Stomach (tissue), 9 donors: ENCODE measurements around the gene WWOX. TPM values are rescaled to one million over a fixed set of nuclear protein-coding genes. Genes with fewer than 3 reads are reported as not detected.

Source experiments
- DNase-seq, 2 donors: peaks; one replicate each; pipeline versions ENCODE4 v3.0.0 to v3.0.0-alpha.2; 2013 to 2019
- H3K27ac ChIP-seq, 5 donors: fragments of 200-600 bp in 4 of 5; sonication (generic) in 4 of 5; one replicate each; pipeline ENCODE4 v1.5.1; 2013 to 2019; ENCODE audit warnings: mild to moderate bottlenecking in 1 of 5, moderate library complexity in 1 of 5
- H3K27me3 ChIP-seq, 3 donors: fragments of 200-600 bp; sonication (generic); one replicate each; pipeline ENCODE4 v1.5.1; 2017 to 2019; ENCODE audit warnings: mixed run types in 1 of 3
- H3K36me3 ChIP-seq, 4 donors: fragments of 200-600 bp; sonication (generic); 1 replicate in 3 of 4; 2 replicates in 1 of 4; pipeline ENCODE4 v1.5.1; 2016 to 2019
- H3K4me1 ChIP-seq, 4 donors: fragments of 200-600 bp; sonication (generic); one replicate each; pipeline ENCODE4 v1.5.1; 2016 to 2019
- H3K4me3 ChIP-seq, 4 donors: fragments of 200-600 bp; sonication (generic) in 3 of 4; one replicate each; pipeline ENCODE4 v1.5.1; 2016 to 2019; ENCODE audit warnings: mild to moderate bottlenecking in 1 of 4
- H3K9me3 ChIP-seq, 4 donors: fragments of 200-600 bp; sonication (generic); one replicate each; pipeline ENCODE4 v1.5.1; 2016 to 2019
- EP300 ChIP-seq: sonication (generic); formaldehyde crosslinking; IDR thresholded peaks from one replicate; pipeline ENCODE4 v1.6.1; 2017; ENCODE audit warnings: antibody characterized with exemption
- POLR2A ChIP-seq, 4 donors: fragments of 450-650 bp; IDR thresholded peaks; one replicate each; pipeline ENCODE4 v1.6.1; 2016; ENCODE audit warnings: antibody characterized with exemption in 4 of 4, control low read depth in 2 of 4, mild to moderate bottlenecking in 1 of 4, moderate library complexity in 1 of 4
- POLR2AphosphoS5 ChIP-seq, 3 donors: sonication (generic); formaldehyde crosslinking; IDR thresholded peaks; one replicate each; pipeline ENCODE4 v1.6.1; 2016; ENCODE audit warnings: antibody characterized with exemption in 3 of 3
- WGBS, 5 donors: extraction: QIAGEN DNeasy Blood & Tissue Kit in 3 of 5; methylation state at CpG; one replicate each; pipeline versions ENCODE4 v1.1.5 to v1.1.7; 2013 to 2018; 5-methylcytosine and 5-hydroxymethylcytosine counted together
- intact Hi-C: fragments of 100-400 bp; cut with DNase I; formaldehyde crosslinking; loops from one replicate; pipeline ENCODE4 v1.15.1; 2023; ENCODE audit warnings: low total_unique reads
- polyA plus RNA-seq, 3 donors: library from polyadenylated mRNA; stranded (reverse); fragments of 200-250 nt; gene quantifications; one replicate each; pipeline ENCODE4 v1.2.3, GENCODE V29; 2013
- total RNA-seq, 5 donors: library from RNA; depleted of rRNA; stranded (reverse); fragments of >200 nt; gene quantifications; one replicate each; pipeline versions ENCODE4 v1.1.0 to v1.2.3, GENCODE V29; 2014 to 2016
- TF ChIP-seq, protein P1 (sequence below), 7 experiments: fragments of 450-650 bp in 4 of 7; fragments of 200-600 bp in 3 of 7; sonication (generic) in 3 of 7; IDR thresholded peaks; one replicate each; pipeline ENCODE4 v1.5.1; 2016 to 2019; ENCODE audit warnings: antibody characterized with exemption in 7 of 7, control low read depth in 2 of 7, mild to moderate bottlenecking in 1 of 7
- donor health status: healthy with polysubstance abuse.
- donor health status: Bipolar disorder and iron deficiency.
- donor health status: healthy.

WWOX gene
- total and polyA plus RNA-seq, 8 donors = 7.7 to 129 (median 48.7) TPM

DNA sequence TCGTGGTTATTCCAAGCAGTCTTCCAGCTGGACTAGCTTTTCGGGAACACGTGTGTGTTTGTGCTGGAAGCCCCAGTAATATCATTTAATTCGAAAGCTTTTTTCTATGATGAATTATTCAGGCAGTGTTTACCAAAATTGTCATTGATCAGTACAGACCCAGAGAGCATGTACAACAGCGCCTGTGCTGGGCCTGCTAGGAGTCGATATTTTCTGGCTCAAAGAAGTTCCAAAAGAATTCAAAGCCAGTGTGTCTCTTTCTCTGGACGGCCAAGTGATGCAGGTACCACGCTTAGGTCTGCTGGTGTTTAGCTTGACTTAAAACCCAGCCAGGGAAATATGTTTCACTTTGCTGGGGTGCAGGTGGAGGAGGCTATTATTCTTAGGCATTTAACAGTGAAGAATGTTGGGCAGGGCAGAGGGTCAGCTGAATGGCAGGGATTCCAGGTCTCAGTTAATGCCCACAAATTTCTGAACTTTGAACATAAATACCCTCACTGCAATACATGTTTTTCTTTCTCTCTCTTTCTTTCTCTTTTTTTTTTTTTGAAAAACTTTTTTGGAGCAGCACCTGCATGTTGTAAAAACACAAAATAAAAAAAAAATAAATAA, 401.3 kb downstream of the WWOX start:
- no peak for DNase-seq

DNA sequence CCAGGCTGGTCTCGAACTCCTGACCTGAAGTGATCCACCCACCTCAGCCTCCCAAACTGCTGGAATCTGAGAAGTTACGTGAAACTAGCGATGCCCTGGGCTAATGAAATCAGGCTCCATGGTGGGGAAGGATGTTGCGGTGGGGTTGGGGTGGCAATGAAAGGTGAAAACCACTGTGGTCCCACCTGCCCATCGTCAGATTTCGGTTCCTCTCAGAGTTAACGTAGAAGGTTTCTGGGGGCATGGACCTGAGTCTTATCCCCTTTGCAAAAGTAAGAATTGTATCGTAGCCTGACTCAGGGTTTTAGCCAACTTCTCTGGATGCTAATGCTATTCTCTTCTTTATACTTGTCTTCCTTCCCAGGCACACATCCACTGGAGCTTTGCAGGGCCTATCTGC, 402.3 kb downstream of the WWOX start:
- WGBS, 5 donors = 91 to 97% (median 95%) methylated on average over 8 of the region's 8 CpGs
- Histone ChIP-seq H3K9me3 (no peaks in the 10 kb centered on the region), H3K27ac (no peak overlapping the region), H3K4me3 (no peak overlapping the region), H3K27me3 (no peaks in the 10 kb centered on the region), H3K4me1 (peaks cover 0 to 32% (median 17%) of the 10 kb centered on the region in 4 donors), H3K36me3 (no peaks in the 10 kb centered on the region)
- no peak for TF ChIP-seq POLR2A (IDR thresholded peaks at IDR 0.05)
- no peak for TF ChIP-seq POLR2AphosphoS5 (IDR thresholded peaks at IDR 0.05)
- no peak for TF ChIP-seq EP300
- TF ChIP-seq, protein P1, sequence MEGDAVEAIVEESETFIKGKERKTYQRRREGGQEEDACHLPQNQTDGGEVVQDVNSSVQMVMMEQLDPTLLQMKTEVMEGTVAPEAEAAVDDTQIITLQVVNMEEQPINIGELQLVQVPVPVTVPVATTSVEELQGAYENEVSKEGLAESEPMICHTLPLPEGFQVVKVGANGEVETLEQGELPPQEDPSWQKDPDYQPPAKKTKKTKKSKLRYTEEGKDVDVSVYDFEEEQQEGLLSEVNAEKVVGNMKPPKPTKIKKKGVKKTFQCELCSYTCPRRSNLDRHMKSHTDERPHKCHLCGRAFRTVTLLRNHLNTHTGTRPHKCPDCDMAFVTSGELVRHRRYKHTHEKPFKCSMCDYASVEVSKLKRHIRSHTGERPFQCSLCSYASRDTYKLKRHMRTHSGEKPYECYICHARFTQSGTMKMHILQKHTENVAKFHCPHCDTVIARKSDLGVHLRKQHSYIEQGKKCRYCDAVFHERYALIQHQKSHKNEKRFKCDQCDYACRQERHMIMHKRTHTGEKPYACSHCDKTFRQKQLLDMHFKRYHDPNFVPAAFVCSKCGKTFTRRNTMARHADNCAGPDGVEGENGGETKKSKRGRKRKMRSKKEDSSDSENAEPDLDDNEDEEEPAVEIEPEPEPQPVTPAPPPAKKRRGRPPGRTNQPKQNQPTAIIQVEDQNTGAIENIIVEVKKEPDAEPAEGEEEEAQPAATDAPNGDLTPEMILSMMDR (IDR thresholded peaks at IDR 0.05) = no peak
- intact Hi-C loops = loop anchor here (10.0 kb wide), 2 partner anchors 263 to 1103 kb away; partner anchors contain the start of gene MAF
- no peak for DNase-seq

More for the DNA sequence above, 401.3 kb downstream of the WWOX start:
- Histone ChIP-seq H3K27ac (no peak overlapping the region), H3K27me3 (no peaks in the 10 kb centered on the region), H3K4me3 (no peak overlapping the region), H3K36me3 (no peaks in the 10 kb centered on the region), H3K4me1 (peaks cover 0 to 26% (median 16%) of the 10 kb centered on the region in 4 donors), H3K9me3 (no peaks in the 10 kb centered on the region)
- 84 to 91% (median 87%) methylated on average over 8 of the region's 8 CpGs for WGBS, 5 donors
- TF ChIP-seq, protein P1 (IDR thresholded peaks at IDR 0.05) = no peak
- TF ChIP-seq POLR2A (IDR thresholded peaks at IDR 0.05) (no peak), EP300 (no peak), POLR2AphosphoS5 (IDR thresholded peaks at IDR 0.05) (no peak)
- intact Hi-C loops = loop anchor here (10.0 kb wide), 2 partner anchors 264 to 1104 kb away; partner anchors contain the start of gene MAF

DNA sequence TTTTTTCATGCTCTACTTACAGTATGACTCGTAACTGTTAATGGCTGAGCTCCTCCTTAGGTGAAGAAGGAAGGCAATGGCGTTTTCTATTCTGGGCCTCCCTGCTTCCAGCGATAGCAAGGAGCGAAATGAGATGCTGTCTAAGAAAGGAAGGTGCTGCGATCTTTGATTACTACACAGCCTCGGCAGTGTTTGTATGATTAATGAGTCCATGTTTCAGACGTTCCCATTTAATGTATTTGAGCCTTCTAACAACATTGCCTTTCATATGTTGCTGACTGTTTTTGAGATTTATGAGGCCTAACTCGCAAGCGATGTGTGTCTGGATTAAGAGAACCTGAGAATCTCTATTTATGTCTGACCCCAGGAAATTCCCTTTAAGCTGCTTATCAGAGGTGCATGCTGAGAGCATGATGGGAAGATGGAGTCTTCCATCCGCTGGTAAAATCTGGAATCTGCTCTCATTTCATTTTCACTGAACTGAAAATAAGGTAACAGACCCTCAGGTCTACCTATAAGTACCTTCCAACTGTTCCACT, 403.4 kb downstream of the WWOX start:
- TF ChIP-seq, protein P1 (IDR thresholded peaks at IDR 0.05) = no peak
- no peak for TF ChIP-seq POLR2AphosphoS5 (IDR thresholded peaks at IDR 0.05)
- no peak for TF ChIP-seq EP300
- TF ChIP-seq POLR2A (IDR thresholded peaks at IDR 0.05) = no peak
- peaks cover 0 to 32% (median 17%) of the 10 kb centered on the region in 4 donors for H3K4me1 ChIP-seq
- H3K27me3 ChIP-seq = no peaks in the 10 kb centered on the region
- H3K9me3 ChIP-seq = no peaks in the 10 kb centered on the region
- H3K4me3 ChIP-seq = no peak overlapping the region
- intact Hi-C loops = loop anchor here (10.0 kb wide), 2 partner anchors 262 to 1102 kb away; partner anchors contain the start of gene MAF
- H3K36me3 ChIP-seq = no peaks in the 10 kb centered on the region
- no peak for DNase-seq
- 80 to 85% (median 80%) methylated on average over 10 of the region's 10 CpGs for WGBS, 5 donors
- no peak overlapping the region for H3K27ac ChIP-seq

DNA sequence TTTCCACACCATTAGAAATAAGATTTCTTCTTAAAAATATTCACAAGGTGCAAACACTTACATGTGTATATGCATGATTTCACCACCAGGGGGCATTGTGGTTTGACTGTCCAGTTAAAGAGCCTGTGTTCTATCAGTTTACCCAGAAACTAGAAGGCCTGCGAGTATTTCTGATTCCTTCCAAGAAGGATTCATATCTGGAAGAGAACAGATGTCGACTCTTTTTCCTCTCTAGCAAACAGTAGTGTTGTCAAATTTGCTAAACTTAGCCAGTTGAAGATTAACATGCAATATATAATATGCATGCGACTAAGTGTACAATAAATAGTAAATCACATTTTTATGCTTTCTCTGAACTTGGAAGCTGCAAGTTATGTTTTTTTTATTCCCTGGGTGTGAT, 404.1 kb downstream of the WWOX start:
- Histone ChIP-seq H3K4me1 (peaks cover 0 to 32% (median 17%) of the 10 kb centered on the region in 4 donors), H3K27ac (no peak overlapping the region), H3K4me3 (no peak overlapping the region), H3K36me3 (no peaks in the 10 kb centered on the region), H3K9me3 (no peaks in the 10 kb centered on the region), H3K27me3 (no peaks in the 10 kb centered on the region)
- intact Hi-C loops = loop anchor here (10.0 kb wide), 2 partner anchors 261 to 1101 kb away; partner anchors contain the start of gene MAF
- DNase-seq = peak; percentile 61 to 91
- 27 to 34% (median 29%) methylated on average over 3 of the region's 3 CpGs for WGBS, 5 donors
- TF ChIP-seq, protein P1 (IDR thresholded peaks at IDR 0.05) = peak in 6 of 7 experiments; percentile 8 to 92 (median 80)
- no peak for TF ChIP-seq POLR2A (IDR thresholded peaks at IDR 0.05)
- no peak for TF ChIP-seq EP300
